Pancreas (tissue), 10 donors: ENCODE results near the gene FAM229B. TPM values are rescaled to one million over a fixed set of nuclear protein-coding genes. Genes with fewer than 3 reads are reported as not detected.

Source experiments
- ATAC-seq, 4 donors: fragments of 200-7000 bp; cut with Tn5 transposase; one replicate each; pipeline versions ENCODE4 v1.8.0 to v1.9.1; 2020; ENCODE audit warnings: mild to moderate bottlenecking in 4 of 4, moderate library complexity in 4 of 4
- DNase-seq, 6 donors: peaks; one replicate each; pipeline ENCODE4 v3.0.0-alpha.2; 2020
- FAIRE-seq: peaks from 2 replicates; lab custom pipeline; 2012; peaks lifted over from hg19 to GRCh38; lab: Jason Lieb, UNC
- H3K27ac ChIP-seq, 4 donors: fragments of 200-600 bp; sonication (generic); 1 replicate in 3 of 4; 2 replicates in 1 of 4; pipeline versions ENCODE4 v1.5.0 to v1.8.0; 2020
- H3K27me3 ChIP-seq, 4 donors: fragments of 200-600 bp; one replicate each; pipeline ENCODE4 v1.8.0; 2021
- H3K36me3 ChIP-seq, 3 donors: fragments of 200-600 bp; sonication (generic) in 1 of 3; one replicate each; pipeline versions ENCODE4 v1.5.0 to v1.8.0; 2020 to 2021
- H3K4me1 ChIP-seq, 3 donors: fragments of 200-600 bp; one replicate each; pipeline ENCODE4 v1.8.0; 2021
- H3K4me3 ChIP-seq, 4 donors: fragments of 200-600 bp; sonication (generic) in 2 of 4; one replicate each; pipeline versions ENCODE4 v1.5.0 to v1.8.0; 2020 to 2021
- H3K9me3 ChIP-seq, 4 donors: fragments of 200-600 bp; one replicate each; pipeline ENCODE4 v1.8.0; 2021
- CTCF ChIP-seq, 4 donors: fragments of 200-600 bp; sonication (generic) in 3 of 4; IDR thresholded peaks; one replicate each; pipeline versions ENCODE4 v1.5.0 to v1.8.0; 2021; ENCODE audit warnings: antibody characterized with exemption in 4 of 4
- WGBS, 2 donors: extraction: QIAGEN DNeasy Blood & Tissue Kit; methylation state at CpG; one replicate each; pipeline ENCODE4 v1.1.7; 2013; 5-methylcytosine and 5-hydroxymethylcytosine counted together
- intact Hi-C, 3 donors: fragments of 100-400 bp; cut with DNase I; formaldehyde crosslinking; loops; one replicate each; pipeline versions ENCODE4 v1.11.1 to v1.14.2; 2022
- polyA plus RNA-seq, 2 donors: library from polyadenylated mRNA; stranded (reverse); fragments of 200-250 nt; gene quantifications; one replicate each; pipeline ENCODE4 v1.2.3, GENCODE V29; 2013
- total RNA-seq, 6 donors: library from RNA; stranded (reverse); fragmentation: NEBNext Ultra II Directional in 4 of 6; extraction: Animal tissue kit (Norgen Biotek cat#: 25700) in 4 of 6; gene quantifications; one replicate each; pipeline versions ENCODE4 v1.2.1 to v1.2.4, GENCODE V29; 2021 to 2023
- donor health status: healthy with polysubstance abuse.
- donor health status: DM: no; HTN: no; CAD: no; lungs with moderate emphysema.
- donor health status: DM: no; HTN: no; CAD: no.
- donor health status: control.
- donor health status: control.
- donor health status: Bipolar disorder and iron deficiency.
- donor health status: DM: yes; HTN: yes; CAD: no.
- donor health status: DM: no; HTN: no; CAD: no.
- donor health status: DM: no; HTN: no; CAD: no.
- donor health status: DM: yes; HTN: yes; CAD: no.

Gene FAM229B
- total and polyA plus RNA-seq, 8 donors, result 3.7 to 21.8 (median 5.6) TPM

GRCh38 chr6:112061605-112062004, 25.8 kb upstream of the FAM229B start:
- no peak for TF ChIP-seq CTCF (IDR thresholded peaks at IDR 0.05)
- DNase-seq, result no peak
- WGBS, 2 donors, result 80 to 82% methylated on average over 4 of the region's 4 CpGs
- no peaks in the 10 kb centered on the region for H3K9me3 ChIP-seq
- intact Hi-C loops, result no loop called here
- H3K4me1 ChIP-seq, result no peaks in the 10 kb centered on the region
- no peaks in the 10 kb centered on the region for H3K36me3 ChIP-seq
- H3K27me3 ChIP-seq, result no peaks in the 10 kb centered on the region
- no peak for FAIRE-seq
- no peak overlapping the region for H3K27ac ChIP-seq
- no peak overlapping the region for H3K4me3 ChIP-seq
- ATAC-seq, result no peak

- Histone ChIP-seq H3K4me3 (no peak overlapping the region), H3K9me3 (no peaks in the 10 kb centered on the region), H3K27ac (no peak overlapping the region), H3K4me1 (no peaks in the 10 kb centered on the region), H3K27me3 (no peaks in the 10 kb centered on the region), H3K36me3 (no peaks in the 10 kb centered on the region)
- no peak for ATAC-seq
- no peak for TF ChIP-seq CTCF (IDR thresholded peaks at IDR 0.05)
- FAIRE-seq, result no peak
- intact Hi-C loops, result no loop called here
- DNase-seq, result no peak
- 67 to 73% methylated on average over 3 of the region's 3 CpGs for WGBS, 2 donors
Measured at GRCh38 chr6:112062966-112063365, 24.4 kb upstream of the FAM229B start.

- ATAC-seq (no peak), FAIRE-seq (no peak), DNase-seq (no peak)
- no peak overlapping the region for H3K27ac ChIP-seq
- H3K27me3 ChIP-seq, result no peaks in the 10 kb centered on the region
- H3K4me3 ChIP-seq, result no peak overlapping the region
- TF ChIP-seq CTCF (IDR thresholded peaks at IDR 0.05), result no peak
- H3K36me3 ChIP-seq, result peaks cover 0 to 6% (median 0%) of the 10 kb centered on the region in 3 donors
- 42 to 47% methylated on average over 6 of the region's 6 CpGs for WGBS, 2 donors
- intact Hi-C loops, result no loop called here
- H3K4me1 ChIP-seq, result no peaks in the 10 kb centered on the region
- H3K9me3 ChIP-seq, result no peaks in the 10 kb centered on the region
Measured at GRCh38 chr6:112065426-112065986, 21.9 kb upstream of the FAM229B start.

- Histone ChIP-seq H3K27me3 (no peaks in the 10 kb centered on the region), H3K36me3 (peaks cover 0 to 13% (median 0%) of the 10 kb centered on the region in 3 donors), H3K9me3 (no peaks in the 10 kb centered on the region), H3K27ac (no peak overlapping the region), H3K4me1 (no peaks in the 10 kb centered on the region), H3K4me3 (no peak overlapping the region)
- WGBS, 2 donors, result 41 to 57% methylated on average over 3 of the region's 3 CpGs
- intact Hi-C loops, result no loop called here
- no peak for TF ChIP-seq CTCF (IDR thresholded peaks at IDR 0.05)
- ATAC-seq, result no peak
- no peak for DNase-seq
- FAIRE-seq, result no peak
Measured at GRCh38 chr6:112066606-112067005, 20.8 kb upstream of the FAM229B start.

- FAIRE-seq (no peak), DNase-seq (no peak), ATAC-seq (no peak)
- no peak for TF ChIP-seq CTCF (IDR thresholded peaks at IDR 0.05)
- Histone ChIP-seq H3K36me3 (peaks cover 0 to 20% (median 0%) of the 10 kb centered on the region in 3 donors), H3K27me3 (no peaks in the 10 kb centered on the region), H3K9me3 (no peaks in the 10 kb centered on the region), H3K4me3 (no peak overlapping the region), H3K27ac (no peak overlapping the region), H3K4me1 (peaks cover 5 to 10% (median 9%) of the 10 kb centered on the region in 3 donors)
- WGBS, 2 donors, result 84 to 90% methylated on average over 4 of the region's 4 CpGs
- intact Hi-C loops, result no loop called here
Measured at GRCh38 chr6:112081569-112081968, 5.8 kb upstream of the FAM229B start.
